HEK293 (cell line): ENCODE measurements around the gene TEAD3.

Source experiments
- CTCF ChIA-PET: fragments of 350-600 bp; formaldehyde crosslinking; extraction: SDS; loops from one replicate; lab custom pipeline; 2021; ENCODE audit warnings: antibody characterized with exemption; lab: Yijun Ruan, JAX
- POLR2A ChIA-PET: fragments of 300-600 bp; formaldehyde crosslinking; extraction: SDS; loops from one replicate; lab custom pipeline; 2020; ENCODE audit warnings: antibody characterized with exemption, inconsistent platforms; lab: Yijun Ruan, JAX
- H3K27ac ChIP-seq: fragments of 200-500 bp; sonication (Bioruptor generic); 2 replicates; pipeline ENCODE4 v1.5.1; 2014; ENCODE audit warnings: low read depth, low read length, control low read depth, inconsistent platforms; ENCODE audit errors: extremely low read depth
- H3K36me3 ChIP-seq, 2 experiments: fragments of 200-500 bp in 1 of 2; sonication (Bioruptor generic) in 1 of 2; 1 replicate in 1 of 2; 2 replicates in 1 of 2; pipeline ENCODE4 v1.5.1; 2014 to 2017; ENCODE audit warnings: inconsistent platforms in 2 of 2, low read length in 2 of 2; ENCODE audit not compliant: control insufficient read depth in 2 of 2, insufficient read depth in 1 of 2
- H3K4me1 ChIP-seq: fragments of 200-500 bp; sonication (Bioruptor generic); 2 replicates; pipeline ENCODE4 v1.5.1; 2014; ENCODE audit warnings: mild to moderate bottlenecking, low read length, inconsistent platforms; ENCODE audit not compliant: control insufficient read depth, insufficient read depth
- H3K4me3 ChIP-seq: 2 replicates; pipeline ENCODE4 v1.5.1; 2011; ENCODE audit warnings: low read depth, mild to moderate bottlenecking, control low read depth, low read length, moderate library complexity
- H3K9me3 ChIP-seq: fragments of 200-500 bp; sonication (Bioruptor generic); 2 replicates; pipeline ENCODE4 v1.5.1; 2014; ENCODE audit warnings: low read depth, low read length, inconsistent platforms; ENCODE audit not compliant: control insufficient read depth, insufficient read depth
- PRDM1 ChIP-seq: fragments of 450-650 bp; formaldehyde crosslinking; IDR thresholded peaks from 2 replicates; pipeline ENCODE4; 2016; ENCODE audit warnings: missing biosample characterization, missing genetic modification characterization
- SCRT1 ChIP-seq: fragments of 450-650 bp; formaldehyde crosslinking; IDR thresholded peaks from 2 replicates; pipeline ENCODE4 v1.5.1; 2016; ENCODE audit warnings: missing biosample characterization, missing genetic modification characterization, borderline replicate concordance
- YY2 ChIP-seq: fragments of 450-650 bp; formaldehyde crosslinking; IDR thresholded peaks from 2 replicates; pipeline ENCODE4 v1.5.1; 2016; ENCODE audit warnings: missing biosample characterization, missing genetic modification characterization
- ZBTB20 ChIP-seq: fragments of 450-650 bp; formaldehyde crosslinking; IDR thresholded peaks from 2 replicates; pipeline ENCODE4 v1.5.1; 2016; ENCODE audit warnings: missing biosample characterization, missing genetic modification characterization
- ZFP41 ChIP-seq: fragments of 450-650 bp; formaldehyde crosslinking; IDR thresholded peaks from 2 replicates; pipeline ENCODE4 v1.5.1; 2016; ENCODE audit warnings: missing biosample characterization, missing genetic modification characterization, borderline replicate concordance
- ZNF10 ChIP-seq: fragments of 450-650 bp; formaldehyde crosslinking; IDR thresholded peaks from 2 replicates; pipeline ENCODE4 v1.5.1; 2017; ENCODE audit warnings: missing biosample characterization, missing genetic modification characterization
- ZNF174 ChIP-seq: fragments of 450-650 bp; formaldehyde crosslinking; IDR thresholded peaks from 2 replicates; pipeline ENCODE4 v1.5.0; 2017; ENCODE audit warnings: missing biosample characterization, mild to moderate bottlenecking, missing genetic modification characterization
- ZNF221 ChIP-seq: fragments of 450-650 bp; formaldehyde crosslinking; IDR thresholded peaks from 2 replicates; pipeline ENCODE4 v1.5.1; 2017; ENCODE audit warnings: missing biosample characterization, missing genetic modification characterization, borderline replicate concordance
- ZNF223 ChIP-seq: fragments of 450-650 bp; formaldehyde crosslinking; IDR thresholded peaks from 2 replicates; pipeline ENCODE4 v1.5.1; 2016; ENCODE audit warnings: missing biosample characterization, missing genetic modification characterization
- ZNF341 ChIP-seq: fragments of 450-650 bp; formaldehyde crosslinking; IDR thresholded peaks from 2 replicates; pipeline ENCODE4; 2016; ENCODE audit warnings: low read depth, missing biosample characterization, missing genetic modification characterization
- ZNF391 ChIP-seq: fragments of 450-650 bp; formaldehyde crosslinking; IDR thresholded peaks from 2 replicates; pipeline ENCODE4 v1.5.1; 2016; ENCODE audit warnings: low read depth, missing biosample characterization, missing genetic modification characterization, borderline replicate concordance
- ZNF423 ChIP-seq: fragments of 450-650 bp; formaldehyde crosslinking; IDR thresholded peaks from 2 replicates; pipeline ENCODE4 v1.5.1; 2016; ENCODE audit warnings: missing biosample characterization, missing genetic modification characterization
- ZNF433 ChIP-seq: fragments of 450-650 bp; formaldehyde crosslinking; IDR thresholded peaks from 2 replicates; pipeline ENCODE4 v1.5.1; 2016; ENCODE audit warnings: missing biosample characterization, missing genetic modification characterization, low read depth
- ZNF544 ChIP-seq: fragments of 450-650 bp; formaldehyde crosslinking; IDR thresholded peaks from 2 replicates; pipeline ENCODE4 v1.5.0; 2017; ENCODE audit warnings: missing biosample characterization, missing genetic modification characterization
- ZNF548 ChIP-seq: fragments of 450-650 bp; formaldehyde crosslinking; IDR thresholded peaks from 2 replicates; pipeline ENCODE4 v1.5.1; 2016; ENCODE audit warnings: missing biosample characterization, missing genetic modification characterization
- ZNF561 ChIP-seq: fragments of 450-650 bp; IDR thresholded peaks from 2 replicates; pipeline ENCODE4 v1.5.1; 2018; ENCODE audit warnings: missing biosample characterization, missing genetic modification characterization, borderline replicate concordance
- ZNF654 ChIP-seq: fragments of 450-650 bp; formaldehyde crosslinking; IDR thresholded peaks from 2 replicates; pipeline ENCODE4 v1.5.1; 2016; ENCODE audit warnings: low read depth, missing biosample characterization, missing genetic modification characterization
- ZNF670 ChIP-seq: fragments of 450-650 bp; formaldehyde crosslinking; IDR thresholded peaks from 2 replicates; pipeline ENCODE4 v1.5.1; 2016; ENCODE audit warnings: missing biosample characterization, missing genetic modification characterization, low read depth
- ZNF777 ChIP-seq: fragments of 450-650 bp; formaldehyde crosslinking; IDR thresholded peaks from 2 replicates; pipeline ENCODE4 v1.5.1; 2017; ENCODE audit warnings: missing biosample characterization, missing genetic modification characterization, borderline replicate concordance
- ZNF785 ChIP-seq: fragments of 450-650 bp; formaldehyde crosslinking; IDR thresholded peaks from 2 replicates; pipeline ENCODE4 v1.5.1; 2016; ENCODE audit warnings: missing biosample characterization, missing genetic modification characterization
- ZSCAN30 ChIP-seq: fragments of 450-650 bp; IDR thresholded peaks from 2 replicates; pipeline ENCODE4 v1.5.1; 2018; ENCODE audit warnings: missing biosample characterization, mild to moderate bottlenecking, missing genetic modification characterization, moderate library complexity
- TF ChIP-seq, protein P1 (sequence below): fragments of 450-650 bp; IDR thresholded peaks from 2 replicates; pipeline ENCODE4 v1.5.1; 2018; ENCODE audit warnings: missing biosample characterization, missing genetic modification characterization
- TF ChIP-seq, protein P2 (sequence below): fragments of 450-650 bp; formaldehyde crosslinking; IDR thresholded peaks from 2 replicates; pipeline ENCODE4 v1.5.1; 2016; ENCODE audit warnings: missing biosample characterization, missing genetic modification characterization
- TF ChIP-seq, protein P3 (sequence below): sonication (generic); formaldehyde crosslinking; IDR thresholded peaks from 2 replicates; pipeline ENCODE4 v1.8.1; 2022; ENCODE audit warnings: mild to moderate bottlenecking, moderate library complexity, missing genetic modification reagents

Gene TEAD3

DNA sequence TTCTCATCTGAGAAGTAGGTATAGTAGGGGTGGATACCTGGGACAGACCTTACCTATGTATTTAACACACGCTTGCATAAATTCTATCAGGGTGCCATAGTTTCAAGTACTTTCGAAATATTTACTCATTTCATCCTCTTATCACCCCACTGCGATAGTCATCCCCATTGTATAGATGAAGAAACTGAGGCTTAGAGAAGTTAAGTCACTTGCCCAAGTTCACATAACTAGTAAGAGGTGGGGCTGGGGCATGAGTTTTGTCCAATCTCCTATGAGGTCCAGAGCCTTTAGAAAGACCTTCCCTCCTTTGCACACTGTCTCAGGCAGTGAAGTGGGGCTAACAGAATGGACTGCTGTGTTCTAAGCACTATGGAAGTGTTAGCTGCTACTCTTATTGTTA is 9.7 kb upstream of the TEAD3 start:
- CTCF ChIA-PET = interaction anchor here (2.1 kb wide), 1 partner anchor 17 kb away, joined by 8 read pairs; no protein-coding TSS in a partner anchor
- POLR2A ChIA-PET = no interaction called here

DNA sequence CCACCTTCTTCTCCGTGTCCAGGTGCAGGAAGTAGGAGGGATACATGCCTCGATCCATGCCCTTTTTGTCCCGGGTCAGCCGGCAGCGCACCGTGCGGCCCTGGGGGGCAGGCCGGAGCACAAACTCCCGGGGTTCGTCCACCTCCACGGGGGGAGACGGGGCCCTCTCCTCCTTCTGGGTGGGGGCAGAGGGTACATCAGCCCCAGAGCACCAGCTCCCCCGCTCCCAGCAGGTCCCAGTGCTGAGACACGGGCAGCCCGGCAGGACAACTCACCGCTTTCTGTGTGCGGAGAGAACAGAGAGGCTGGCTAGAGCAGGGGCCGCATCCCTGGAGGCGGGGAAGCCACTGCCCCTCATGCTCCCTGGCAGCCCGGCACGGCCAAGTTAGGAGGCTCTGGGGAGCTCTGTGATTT is 9.1 kb upstream of the TEAD3 start:
- ChIA-PET POLR2A (no interaction called here), CTCF (interaction anchor here (0.7 kb wide), 1 partner anchor 19 kb away, joined by 3 read pairs; no protein-coding TSS in a partner anchor)
- Histone ChIP-seq H3K27ac (no peak overlapping the region), H3K4me1 (no peaks in the 10 kb centered on the region; the same call in 1 of the 2 replicates), H3K36me3 (no peaks in the 10 kb centered on the region), H3K4me3 (no peak overlapping the region), H3K9me3 (no peaks in the 10 kb centered on the region)
- TF ChIP-seq SCRT1 (tag by site-specific recombination) (no peak), ZNF670 (tag by site-specific recombination) (no peak), ZNF544 (tag by site-specific recombination) (no peak), ZNF174 (tag by site-specific recombination) (no peak), ZNF777 (no peak), ZNF221 (tag by site-specific recombination) (no peak)

More for the DNA sequence above, 9.7 kb upstream of the TEAD3 start:
- Histone ChIP-seq H3K27ac (no peak overlapping the region), H3K9me3 (no peaks in the 10 kb centered on the region), H3K4me3 (no peak overlapping the region), H3K36me3 (no peaks in the 10 kb centered on the region), H3K4me1 (no peaks in the 10 kb centered on the region)
- TF ChIP-seq, protein P1, sequence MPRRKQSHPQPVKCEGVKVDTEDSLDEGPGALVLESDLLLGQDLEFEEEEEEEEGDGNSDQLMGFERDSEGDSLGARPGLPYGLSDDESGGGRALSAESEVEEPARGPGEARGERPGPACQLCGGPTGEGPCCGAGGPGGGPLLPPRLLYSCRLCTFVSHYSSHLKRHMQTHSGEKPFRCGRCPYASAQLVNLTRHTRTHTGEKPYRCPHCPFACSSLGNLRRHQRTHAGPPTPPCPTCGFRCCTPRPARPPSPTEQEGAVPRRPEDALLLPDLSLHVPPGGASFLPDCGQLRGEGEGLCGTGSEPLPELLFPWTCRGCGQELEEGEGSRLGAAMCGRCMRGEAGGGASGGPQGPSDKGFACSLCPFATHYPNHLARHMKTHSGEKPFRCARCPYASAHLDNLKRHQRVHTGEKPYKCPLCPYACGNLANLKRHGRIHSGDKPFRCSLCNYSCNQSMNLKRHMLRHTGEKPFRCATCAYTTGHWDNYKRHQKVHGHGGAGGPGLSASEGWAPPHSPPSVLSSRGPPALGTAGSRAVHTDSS (tag by site-specific recombination) = no peak
- TF ChIP-seq, protein P2, sequence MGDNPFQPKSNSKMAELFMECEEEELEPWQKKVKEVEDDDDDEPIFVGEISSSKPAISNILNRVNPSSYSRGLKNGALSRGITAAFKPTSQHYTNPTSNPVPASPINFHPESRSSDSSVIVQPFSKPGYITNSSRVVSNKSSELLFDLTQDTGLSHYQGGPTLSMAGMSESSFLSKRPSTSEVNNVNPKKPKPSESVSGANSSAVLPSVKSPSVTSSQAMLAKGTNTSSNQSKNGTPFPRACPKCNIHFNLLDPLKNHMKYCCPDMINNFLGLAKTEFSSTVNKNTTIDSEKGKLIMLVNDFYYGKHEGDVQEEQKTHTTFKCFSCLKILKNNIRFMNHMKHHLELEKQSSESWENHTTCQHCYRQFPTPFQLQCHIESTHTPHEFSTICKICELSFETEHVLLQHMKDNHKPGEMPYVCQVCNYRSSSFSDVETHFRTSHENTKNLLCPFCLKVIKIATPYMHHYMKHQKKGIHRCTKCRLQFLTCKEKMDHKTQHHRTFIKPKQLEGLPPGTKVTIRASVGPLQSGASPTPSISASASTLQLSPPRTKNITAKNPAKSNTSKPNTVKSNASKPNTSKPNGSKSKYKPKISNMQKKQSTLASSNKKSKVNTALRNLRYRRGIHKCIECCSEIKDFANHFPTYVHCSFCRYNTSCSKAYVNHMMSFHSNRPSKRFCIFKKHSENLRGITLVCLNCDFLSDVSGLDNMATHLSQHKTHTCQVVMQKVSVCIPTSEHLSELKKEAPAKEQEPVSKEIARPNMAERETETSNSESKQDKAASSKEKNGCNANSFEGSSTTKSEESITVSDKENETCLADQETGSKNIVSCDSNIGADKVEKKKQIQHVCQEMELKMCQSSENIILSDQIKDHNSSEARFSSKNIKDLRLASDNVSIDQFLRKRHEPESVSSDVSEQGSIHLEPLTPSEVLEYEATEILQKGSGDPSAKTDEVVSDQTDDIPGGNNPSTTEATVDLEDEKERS (tag by site-specific recombination) = no peak
- TF ChIP-seq ZNF423 (tag by site-specific recombination) = no peak
- TF ChIP-seq, protein P3, sequence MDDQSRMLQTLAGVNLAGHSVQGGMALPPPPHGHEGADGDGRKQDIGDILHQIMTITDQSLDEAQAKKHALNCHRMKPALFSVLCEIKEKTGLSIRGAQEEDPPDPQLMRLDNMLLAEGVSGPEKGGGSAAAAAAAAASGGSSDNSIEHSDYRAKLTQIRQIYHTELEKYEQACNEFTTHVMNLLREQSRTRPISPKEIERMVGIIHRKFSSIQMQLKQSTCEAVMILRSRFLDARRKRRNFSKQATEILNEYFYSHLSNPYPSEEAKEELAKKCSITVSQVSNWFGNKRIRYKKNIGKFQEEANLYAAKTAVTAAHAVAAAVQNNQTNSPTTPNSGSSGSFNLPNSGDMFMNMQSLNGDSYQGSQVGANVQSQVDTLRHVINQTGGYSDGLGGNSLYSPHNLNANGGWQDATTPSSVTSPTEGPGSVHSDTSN (CRISPR knock-in tag) = no peak
- TF ChIP-seq ZBTB20 (tag by site-specific recombination) = no peak
- TF ChIP-seq ZNF785 (tag by site-specific recombination) = no peak
- no peak for TF ChIP-seq ZNF548 (tag by site-specific recombination)
- no peak for TF ChIP-seq ZNF654
- TF ChIP-seq ZSCAN30 (tag by site-specific recombination) = no peak
- TF ChIP-seq ZNF433 (tag by site-specific recombination) = no peak
- no peak for TF ChIP-seq PRDM1 (tag by site-specific recombination)
- no peak for TF ChIP-seq ZNF391 (tag by site-specific recombination)
- TF ChIP-seq ZFP41 (tag by site-specific recombination) = no peak
- no peak for TF ChIP-seq YY2 (tag by site-specific recombination)
- TF ChIP-seq ZNF10 = no peak
- TF ChIP-seq ZNF223 (tag by site-specific recombination) = no peak
- no peak for TF ChIP-seq ZNF561
- TF ChIP-seq ZNF341 (tag by site-specific recombination) = no peak
